Measurements from ENCODE around the gene CCDC14.

DNA sequence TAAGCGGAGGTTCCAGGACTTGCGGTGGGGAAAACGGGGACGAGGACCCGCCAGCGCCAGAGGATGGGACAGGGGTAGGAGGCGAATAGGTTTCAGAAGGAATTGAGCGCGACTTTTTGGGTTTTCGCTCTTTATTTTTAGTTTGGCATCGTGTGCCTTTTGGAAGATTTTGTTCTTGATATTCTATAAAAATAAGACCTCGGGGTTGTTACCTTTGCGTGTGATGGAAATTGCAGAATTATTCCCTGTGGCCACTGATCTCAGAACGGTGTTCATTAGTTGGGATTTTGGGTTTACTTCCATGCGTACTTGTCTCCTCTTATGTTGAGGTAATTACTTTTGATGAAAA, 453 bp upstream of the CCDC14 start:
- TF ChIP-seq CTCF (IDR thresholded peaks at IDR 0.05; ENCODE audit: poor library complexity) (no peak), EZH2 (IDR thresholded peaks at IDR 0.05; ENCODE audit: borderline replicate concordance) (no peak)
